Progenitor cell of endocrine pancreas (in vitro differentiated cells): ENCODE data around the gene RASA3. TPM values are rescaled to one million over a fixed set of nuclear protein-coding genes. Genes with fewer than 3 reads are reported as not detected.

Experiments used
- DNase-seq: peaks from one replicate; pipeline ENCODE4 v3.0.0; 2021; ENCODE audit warnings: low spot score; ENCODE audit not compliant: unreplicated experiment
- H3K27ac Mint-ChIP-seq: 2 replicates; pipeline ENCODE4 v1.8.0; 2021; ENCODE audit warnings: mild to moderate bottlenecking, moderate library complexity, mixed read lengths
- H3K27me3 Mint-ChIP-seq: 2 replicates; pipeline ENCODE4 v1.8.0; 2021; ENCODE audit warnings: mixed read lengths
- H3K36me3 Mint-ChIP-seq: 2 replicates; pipeline ENCODE4 v1.8.0; 2022; ENCODE audit warnings: mixed read lengths; ENCODE audit not compliant: insufficient read depth
- H3K4me1 Mint-ChIP-seq: 2 replicates; pipeline ENCODE4 v1.8.0; 2021; ENCODE audit warnings: low read depth, mixed read lengths
- H3K4me3 Mint-ChIP-seq: 2 replicates; pipeline ENCODE4 v1.8.0; 2021; ENCODE audit warnings: low read depth, mild to moderate bottlenecking, moderate library complexity, mixed read lengths
- H3K9me3 Mint-ChIP-seq: 2 replicates; pipeline ENCODE4 v1.8.0; 2021; ENCODE audit warnings: low read depth, mixed read lengths
- total RNA-seq: library from RNA; stranded (reverse); gene quantifications from 2 replicates; pipeline ENCODE4 v1.2.1, GENCODE V29; 2021
- TF ChIP-seq, protein P1 (sequence below): fragments of 200-600 bp; sonication (generic); IDR thresholded peaks from one replicate; pipeline ENCODE4 v1.5.0; 2021; ENCODE audit warnings: antibody characterized with exemption, mild to moderate bottlenecking; ENCODE audit not compliant: unreplicated experiment

RASA3 gene
- total RNA-seq, 1 donor from 2014 or later: 6.3 TPM

- no peaks in the 10 kb centered on the region for H3K4me1 Mint-ChIP-seq
- no peak for DNase-seq
- H3K27me3 Mint-ChIP-seq: no peaks in the 10 kb centered on the region
- TF ChIP-seq, protein P1, sequence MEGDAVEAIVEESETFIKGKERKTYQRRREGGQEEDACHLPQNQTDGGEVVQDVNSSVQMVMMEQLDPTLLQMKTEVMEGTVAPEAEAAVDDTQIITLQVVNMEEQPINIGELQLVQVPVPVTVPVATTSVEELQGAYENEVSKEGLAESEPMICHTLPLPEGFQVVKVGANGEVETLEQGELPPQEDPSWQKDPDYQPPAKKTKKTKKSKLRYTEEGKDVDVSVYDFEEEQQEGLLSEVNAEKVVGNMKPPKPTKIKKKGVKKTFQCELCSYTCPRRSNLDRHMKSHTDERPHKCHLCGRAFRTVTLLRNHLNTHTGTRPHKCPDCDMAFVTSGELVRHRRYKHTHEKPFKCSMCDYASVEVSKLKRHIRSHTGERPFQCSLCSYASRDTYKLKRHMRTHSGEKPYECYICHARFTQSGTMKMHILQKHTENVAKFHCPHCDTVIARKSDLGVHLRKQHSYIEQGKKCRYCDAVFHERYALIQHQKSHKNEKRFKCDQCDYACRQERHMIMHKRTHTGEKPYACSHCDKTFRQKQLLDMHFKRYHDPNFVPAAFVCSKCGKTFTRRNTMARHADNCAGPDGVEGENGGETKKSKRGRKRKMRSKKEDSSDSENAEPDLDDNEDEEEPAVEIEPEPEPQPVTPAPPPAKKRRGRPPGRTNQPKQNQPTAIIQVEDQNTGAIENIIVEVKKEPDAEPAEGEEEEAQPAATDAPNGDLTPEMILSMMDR: no peak
- peaks cover 19% of the 10 kb centered on the region for H3K9me3 Mint-ChIP-seq
- peaks cover 1% of the 10 kb centered on the region for H3K36me3 Mint-ChIP-seq
- no peak overlapping the region for H3K27ac Mint-ChIP-seq
- no peak overlapping the region for H3K4me3 Mint-ChIP-seq
Measured at GRCh38 chr13:114088234-114088633, 44.2 kb downstream of the RASA3 start.

- Mint-ChIP-seq H3K9me3 (peaks cover 15% of the 10 kb centered on the region), H3K36me3 (peaks cover 5% of the 10 kb centered on the region), H3K4me3 (no peak overlapping the region), H3K4me1 (no peaks in the 10 kb centered on the region), H3K27ac (no peak overlapping the region), H3K27me3 (no peaks in the 10 kb centered on the region)
- TF ChIP-seq, protein P1: no peak
- no peak for DNase-seq
Measured at GRCh38 chr13:114087430-114087829, 45.0 kb downstream of the RASA3 start.

- Mint-ChIP-seq H3K27ac (no peak overlapping the region), H3K4me3 (no peak overlapping the region), H3K36me3 (peaks cover 3% of the 10 kb centered on the region), H3K27me3 (no peaks in the 10 kb centered on the region), H3K4me1 (peaks cover 4% of the 10 kb centered on the region), H3K9me3 (no peaks in the 10 kb centered on the region)
- TF ChIP-seq, protein P1: no peak
- DNase-seq: no peak
Measured at GRCh38 chr13:114082849-114083645, 49.4 kb downstream of the RASA3 start.

DNA sequence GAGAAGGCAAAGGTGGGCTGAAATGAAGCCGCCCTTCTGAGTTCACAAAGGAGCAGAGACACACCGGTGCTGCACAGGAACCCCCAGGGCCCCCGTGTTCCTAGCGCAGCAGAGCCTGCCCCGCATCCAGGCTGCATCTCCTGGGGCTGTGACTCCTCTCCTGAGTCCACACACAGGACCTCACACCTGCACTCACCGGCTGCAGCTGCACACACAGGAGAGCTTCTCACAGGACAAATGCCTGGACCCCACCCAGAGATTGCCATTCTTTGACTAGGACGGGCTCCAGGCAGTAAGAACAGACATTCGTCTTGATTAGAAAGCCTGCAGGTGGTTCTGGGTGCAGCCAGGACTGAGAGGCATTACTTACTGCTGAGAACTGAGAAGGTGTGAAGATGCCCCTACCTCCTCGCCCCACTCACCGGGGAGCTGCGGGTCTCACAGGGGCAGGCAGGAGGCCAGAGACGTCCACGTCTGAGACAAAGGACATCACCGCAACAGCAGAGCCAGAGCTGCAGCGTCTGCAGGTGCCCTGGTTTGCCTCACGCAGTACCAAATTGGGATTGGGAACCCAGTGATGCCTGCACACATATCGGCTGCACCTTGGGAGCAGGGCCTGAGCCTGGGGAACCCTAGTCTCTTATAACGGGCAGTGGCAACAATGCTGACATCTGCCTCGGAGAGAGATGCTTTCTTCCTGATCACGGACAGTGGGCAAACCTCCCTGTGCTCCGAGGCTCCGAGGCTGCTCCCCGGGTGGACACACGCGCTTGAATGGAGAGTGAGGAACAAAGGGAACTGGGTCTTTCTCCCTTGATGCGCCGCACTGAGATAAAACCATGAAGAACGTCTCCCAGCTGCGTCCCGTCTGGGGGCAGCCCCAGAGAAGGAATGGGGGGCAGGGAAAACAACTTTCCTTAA is 50.4 kb downstream of the RASA3 start:
- TF ChIP-seq, protein P1: no peak
- no peak for DNase-seq
- Mint-ChIP-seq H3K4me1 (peaks cover 4% of the 10 kb centered on the region), H3K9me3 (no peaks in the 10 kb centered on the region), H3K27ac (no peak overlapping the region), H3K4me3 (no peak overlapping the region), H3K36me3 (peaks cover 3% of the 10 kb centered on the region), H3K27me3 (no peaks in the 10 kb centered on the region)
